ENCODE measurements around the gene ERVH48-1.
"Not testable (repeated sequence)": the region's sequence is repeated elsewhere in the genome, so short reads cannot be mapped to it uniquely, and the experiment has no call there.

ERVH48-1 gene

DNA sequence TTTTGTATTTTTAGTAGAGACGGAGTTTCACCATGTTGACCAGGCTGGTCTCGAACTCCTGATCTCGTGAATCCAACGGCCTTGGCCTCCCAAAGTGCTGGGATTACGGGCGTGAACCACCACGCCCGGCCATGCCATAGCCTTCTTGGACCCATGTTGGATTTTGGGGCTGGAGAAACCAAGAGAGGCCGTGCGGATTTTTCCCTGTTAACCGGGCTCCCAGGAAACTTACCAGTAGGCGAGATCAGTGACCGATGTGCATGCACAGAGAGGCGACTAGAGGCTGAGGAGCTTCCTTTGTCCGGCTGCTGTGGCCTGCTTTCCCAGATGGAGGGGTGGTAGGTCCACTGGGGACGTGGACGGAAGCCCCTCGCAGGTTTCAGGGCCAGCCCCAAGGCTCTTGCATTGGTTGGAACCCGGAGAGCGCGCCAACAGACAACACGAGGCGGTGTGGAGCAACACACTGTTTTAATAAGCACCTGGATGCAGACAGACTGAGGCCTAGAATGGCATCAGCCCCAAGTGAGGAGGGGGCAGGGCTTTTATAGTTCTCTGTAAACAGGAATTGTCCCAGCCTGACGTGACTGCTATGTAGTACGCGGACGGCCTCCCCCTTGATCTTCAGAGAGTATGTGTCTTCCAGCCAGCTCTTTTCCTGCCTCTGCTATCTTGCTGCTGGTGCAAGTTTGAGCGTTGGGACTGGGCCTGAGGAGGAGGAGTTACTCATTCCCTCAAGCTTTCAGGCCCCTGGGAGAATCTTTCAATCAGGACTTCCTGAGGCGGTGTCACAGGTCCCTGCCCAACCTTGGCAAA is at the start of gene ERVH48-1:
Gene ERVH48-1, minus strand, starts transcription at position 517 of the 813 bp plus-strand sequence. CDS start 6,624 bp downstream, outside the sequence.
- no peak for DNase-seq

DNA sequence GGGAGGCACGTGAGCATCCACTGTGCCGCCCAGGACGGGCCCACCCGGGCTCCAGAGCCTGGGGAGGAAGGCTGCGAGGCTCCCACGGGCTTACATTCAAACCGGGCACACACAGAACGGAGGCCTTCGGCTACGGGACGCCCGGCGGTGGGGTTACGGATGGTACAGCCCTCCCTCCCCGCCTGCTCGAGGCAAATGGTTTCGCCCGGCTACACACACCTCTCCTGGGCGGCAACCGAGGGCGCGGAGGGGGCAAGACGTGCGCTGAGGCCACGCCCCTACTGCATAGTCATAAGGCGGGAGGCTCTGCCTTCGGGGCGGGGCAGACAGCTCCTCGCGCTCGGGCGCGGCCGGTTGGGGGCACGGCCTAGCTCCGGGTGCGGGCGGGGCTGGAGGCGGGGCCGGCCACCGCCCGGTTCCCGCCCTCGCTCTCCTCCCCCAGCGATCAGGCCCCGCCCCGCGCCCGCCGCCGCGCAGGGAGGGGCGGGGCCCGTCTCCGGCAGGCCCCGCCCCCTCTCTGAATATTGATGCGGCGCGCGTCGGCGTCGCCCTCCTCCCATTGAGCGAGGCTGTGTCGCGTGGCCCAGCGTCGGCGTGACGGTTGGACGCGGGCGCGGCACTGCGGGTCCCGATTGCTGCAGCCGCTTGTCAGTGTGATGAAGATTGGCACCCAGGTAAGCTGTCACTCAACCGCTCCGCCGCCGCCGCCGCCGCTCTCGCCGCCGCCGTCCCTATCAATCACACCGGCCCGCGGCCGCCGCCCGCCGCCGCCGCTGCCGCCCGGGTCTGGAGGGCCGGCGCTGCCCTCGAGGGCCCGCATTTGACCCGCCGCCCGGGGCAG is 48.8 kb upstream of the ERVH48-1 start, which contains the start of gene PKNOX1:
Gene PKNOX1, plus strand, starts transcription at position 572 of the 841 bp plus-strand sequence. CDS start 29,820 bp downstream, outside the sequence.
- DNase-seq = peak; percentile 97

DNA sequence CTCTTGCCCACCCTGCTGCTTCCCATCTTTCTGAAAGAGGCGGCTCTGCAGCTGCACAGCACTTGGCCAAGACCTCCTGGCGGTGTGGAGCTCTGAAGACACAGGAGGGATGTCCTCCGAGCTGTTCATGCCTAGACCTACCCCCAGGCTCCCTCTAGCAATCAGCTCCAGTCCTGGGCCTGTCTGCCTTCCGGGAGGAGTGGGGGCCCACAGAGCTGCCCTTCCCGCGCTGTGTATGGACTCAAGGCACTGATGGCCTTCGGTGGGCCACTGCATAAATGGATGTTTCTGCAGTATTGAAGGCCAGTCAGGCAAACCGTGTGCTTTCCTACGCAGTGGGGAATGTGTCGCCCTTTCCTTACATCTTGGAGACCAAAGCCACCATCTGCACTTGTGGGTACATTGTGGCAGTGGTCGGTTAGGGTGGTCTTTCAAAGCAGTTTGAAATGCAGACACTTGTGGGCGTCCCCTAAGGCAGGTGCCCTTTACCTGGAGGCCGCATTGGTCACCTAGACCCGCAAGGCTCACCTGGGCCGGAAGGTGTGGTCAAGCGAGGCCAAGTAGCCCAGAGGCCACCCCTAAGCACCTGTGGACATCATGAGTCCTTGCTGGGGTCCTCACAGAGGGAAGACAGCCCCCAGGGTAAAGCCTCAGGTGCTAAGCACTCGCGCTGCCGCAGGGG is 48.0 kb upstream of the ERVH48-1 start:
- DNase-seq = no peak

DNA sequence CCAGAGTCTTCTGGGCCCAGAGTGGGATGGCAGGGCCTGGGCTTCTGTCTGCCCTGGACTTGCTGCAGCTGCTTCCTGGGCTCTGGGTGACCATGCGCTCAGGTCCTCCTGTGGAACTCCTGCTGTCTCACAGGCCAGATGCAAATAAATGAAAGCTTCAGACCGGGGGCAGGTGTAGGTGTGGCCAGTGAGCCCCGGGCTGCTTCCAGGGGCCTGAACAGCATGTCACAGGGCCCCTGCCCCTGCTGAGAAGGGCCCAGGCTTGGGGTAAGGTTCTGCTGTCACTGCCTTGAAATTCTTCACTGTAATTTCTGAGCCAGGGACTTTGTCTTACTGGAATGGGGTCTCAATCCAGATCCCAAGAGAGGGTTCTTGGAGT is 46.5 kb upstream of the ERVH48-1 start:
- no peak for DNase-seq

DNA sequence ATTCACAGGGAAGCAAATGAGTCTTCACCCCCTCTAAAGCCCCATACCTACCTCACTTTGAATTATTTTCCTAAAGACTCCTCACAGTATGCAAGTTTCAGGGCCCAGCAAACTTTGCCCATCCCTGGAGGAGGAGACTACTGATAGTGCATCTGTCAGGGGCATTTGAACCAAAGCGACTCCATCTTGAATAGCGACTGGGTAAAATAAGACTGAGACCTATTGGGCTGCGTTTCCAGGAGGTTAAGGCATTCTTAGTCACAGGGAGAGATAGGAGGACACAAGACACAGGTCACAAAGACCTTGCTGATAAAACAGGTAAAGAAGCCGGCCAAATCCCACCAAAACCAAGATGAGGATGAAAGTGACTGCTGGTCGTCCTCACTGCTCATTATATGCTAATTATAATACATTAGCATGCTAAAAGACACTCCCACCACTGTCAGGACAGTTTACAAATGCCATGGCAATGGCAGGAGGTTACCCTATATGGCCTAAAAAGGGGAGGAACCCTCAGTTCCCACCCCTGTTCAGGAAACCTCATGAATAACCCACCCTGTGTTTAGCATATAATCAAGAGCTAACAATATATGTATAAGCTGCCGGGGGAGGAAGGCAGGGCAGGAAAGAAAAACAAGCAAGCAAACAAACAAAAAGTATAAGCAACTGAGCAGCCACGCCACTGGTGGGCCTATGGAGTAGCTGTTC is 45.7 kb upstream of the ERVH48-1 start:
- DNase-seq = no peak

DNA sequence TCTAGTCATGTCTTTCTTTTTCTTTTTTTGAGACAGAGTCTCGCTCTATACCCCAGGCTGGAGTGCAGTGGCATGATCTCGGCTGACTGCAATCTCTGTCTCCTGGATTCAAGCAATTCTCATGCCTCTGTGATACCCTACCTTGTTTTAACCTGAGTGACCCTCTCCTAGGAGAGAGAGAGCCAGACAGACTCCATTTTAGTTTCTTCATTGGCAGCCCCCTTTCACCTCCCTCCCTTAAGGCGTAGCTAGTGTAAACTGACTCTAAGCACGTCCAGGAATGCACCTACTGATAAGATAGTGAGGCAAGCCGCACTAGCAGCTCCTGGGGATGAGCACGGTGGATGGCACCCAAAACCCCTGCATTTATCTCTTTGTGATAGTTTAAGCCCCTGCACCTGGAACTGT is 43.8 kb upstream of the ERVH48-1 start:
- DNase-seq = no peak

DNA sequence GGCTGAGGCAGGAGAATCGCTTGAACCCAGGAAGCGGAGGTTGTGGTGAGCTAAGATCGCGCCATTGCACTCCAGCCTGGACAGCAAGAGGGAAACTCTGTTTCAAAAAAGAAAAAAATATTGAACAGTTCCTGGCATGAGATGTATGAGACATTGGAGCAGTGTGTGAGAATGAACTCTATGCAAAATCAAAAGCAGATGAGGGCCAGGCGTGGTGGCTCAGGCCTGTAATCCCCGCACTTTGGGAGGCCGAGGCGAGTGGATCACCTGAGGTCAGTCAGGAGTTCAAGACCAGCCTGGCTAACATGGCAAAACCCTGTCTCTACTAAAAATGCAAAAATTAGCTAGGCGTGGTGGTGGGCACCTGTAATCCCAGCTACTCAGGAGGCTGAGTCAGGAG is 42.2 kb upstream of the ERVH48-1 start:
- DNase-seq = not testable (repeated sequence)

DNA sequence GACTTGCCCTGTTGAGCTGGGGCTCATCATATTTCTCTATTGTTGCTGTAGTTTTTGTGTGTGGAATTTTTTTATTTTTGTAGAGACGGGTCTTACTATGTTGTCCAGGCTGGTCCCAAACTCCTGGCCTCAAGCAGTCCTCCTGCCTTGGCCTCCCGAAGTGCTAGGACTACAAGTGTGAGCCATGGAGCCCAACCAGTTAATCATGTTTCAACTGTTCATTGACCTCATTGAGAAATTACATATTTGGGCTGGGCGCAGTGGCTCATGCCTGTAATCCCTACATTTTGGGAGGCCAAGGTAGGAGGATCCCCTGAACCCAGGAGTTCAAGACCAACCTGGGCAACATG is 39.8 kb upstream of the ERVH48-1 start:
- DNase-seq = no peak

DNA sequence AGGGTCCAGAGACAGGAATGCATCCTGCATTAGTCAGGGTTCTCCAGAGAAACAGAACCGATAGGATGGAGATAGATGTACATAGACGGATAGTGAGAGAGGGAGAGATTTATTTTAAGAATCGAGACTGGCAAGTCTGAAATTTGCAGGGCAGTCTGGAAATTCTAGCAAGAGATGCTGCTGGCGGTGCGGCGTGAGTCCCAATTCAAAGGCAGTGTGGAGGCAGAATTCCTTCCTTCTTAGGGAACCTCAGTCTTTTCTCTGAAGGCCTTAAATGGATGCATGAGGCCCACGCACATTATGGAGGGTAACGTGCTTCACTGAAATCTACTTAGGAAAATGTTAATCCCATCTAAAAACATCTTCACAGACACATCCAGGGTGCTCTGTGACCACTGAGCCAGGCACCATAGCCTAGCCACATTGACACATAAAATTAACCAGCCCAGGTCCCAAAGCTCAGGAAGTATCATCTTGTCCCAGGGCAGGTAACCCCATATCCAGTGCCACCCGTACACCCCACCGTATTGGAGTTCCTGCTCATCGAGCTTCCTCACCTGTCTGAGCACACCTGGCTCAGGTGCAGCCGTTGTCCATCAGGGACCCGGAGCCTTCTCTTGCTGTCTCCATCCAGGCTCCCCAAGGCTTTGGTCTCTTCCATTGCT is 39.2 kb upstream of the ERVH48-1 start:
- no peak for DNase-seq

DNA sequence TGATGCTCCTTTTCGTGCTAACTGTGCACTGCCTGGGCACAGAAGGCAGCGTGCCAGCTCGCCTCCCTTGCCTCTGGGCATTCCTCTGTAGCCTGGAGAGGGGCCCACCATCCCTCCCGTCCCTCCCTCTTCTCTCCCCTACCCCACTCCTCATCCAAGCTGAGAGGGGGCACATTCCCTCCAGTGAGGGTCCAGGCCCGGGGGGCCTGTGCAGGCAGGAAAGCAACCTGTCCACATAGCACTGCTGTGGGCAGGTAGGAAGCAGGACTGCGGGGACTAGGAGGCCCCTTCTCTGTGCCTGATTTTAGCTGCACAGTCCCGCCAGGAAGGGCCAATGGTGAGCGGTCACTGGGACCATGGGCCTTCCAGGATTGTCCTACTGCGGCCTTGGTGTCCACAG is 38.7 kb upstream of the ERVH48-1 start:
- no peak for DNase-seq

DNA sequence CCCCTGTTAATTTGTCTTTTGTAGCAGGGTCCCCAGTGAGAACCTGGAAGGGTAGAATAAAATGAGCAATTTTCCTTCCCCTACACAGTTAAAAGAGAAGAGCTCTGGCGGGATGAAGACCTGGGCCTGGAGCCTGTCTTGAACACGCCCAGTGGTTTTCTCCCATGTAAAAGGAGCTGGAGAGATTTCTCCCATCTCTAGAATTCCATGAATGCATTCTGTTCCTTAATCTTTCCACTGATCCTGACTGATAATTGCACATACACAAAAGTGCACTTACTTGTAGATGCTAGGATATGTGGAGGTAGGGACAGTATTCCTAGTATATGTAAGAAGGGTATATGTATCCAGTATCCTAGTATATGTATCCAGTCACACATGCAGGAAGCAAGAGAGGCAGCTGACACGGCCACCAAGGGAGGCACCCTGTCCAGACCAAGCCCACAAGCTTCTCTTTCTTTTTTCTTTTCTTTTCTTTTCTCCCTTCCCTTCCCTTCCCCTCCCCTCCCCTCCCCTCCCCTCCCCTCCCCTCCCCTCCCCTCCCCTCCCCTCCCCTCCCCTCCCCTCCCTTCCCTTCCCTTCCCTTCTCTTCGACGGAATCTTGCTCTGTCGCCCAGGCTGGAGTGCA is 37.1 kb upstream of the ERVH48-1 start:
- DNase-seq = no peak

DNA sequence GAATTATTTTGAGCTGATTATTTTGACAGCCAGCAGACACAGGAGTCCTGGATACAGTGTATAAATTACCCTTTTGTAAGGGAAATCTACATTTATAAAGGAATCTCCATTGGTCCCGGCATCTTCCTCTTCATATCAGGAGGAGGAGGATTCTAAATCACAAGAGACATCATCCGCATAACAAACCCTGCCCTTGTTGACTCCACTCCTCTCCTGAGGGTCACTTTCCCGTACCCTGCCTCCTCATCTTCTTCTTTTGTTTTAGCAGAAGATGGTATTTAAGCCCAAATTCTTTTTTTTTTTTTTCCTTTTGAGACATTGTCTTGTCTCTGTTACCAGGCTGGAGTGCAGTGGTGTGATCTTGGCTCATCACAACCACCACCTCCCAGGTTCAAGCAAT is 34.3 kb upstream of the ERVH48-1 start:
- no peak for DNase-seq

DNA sequence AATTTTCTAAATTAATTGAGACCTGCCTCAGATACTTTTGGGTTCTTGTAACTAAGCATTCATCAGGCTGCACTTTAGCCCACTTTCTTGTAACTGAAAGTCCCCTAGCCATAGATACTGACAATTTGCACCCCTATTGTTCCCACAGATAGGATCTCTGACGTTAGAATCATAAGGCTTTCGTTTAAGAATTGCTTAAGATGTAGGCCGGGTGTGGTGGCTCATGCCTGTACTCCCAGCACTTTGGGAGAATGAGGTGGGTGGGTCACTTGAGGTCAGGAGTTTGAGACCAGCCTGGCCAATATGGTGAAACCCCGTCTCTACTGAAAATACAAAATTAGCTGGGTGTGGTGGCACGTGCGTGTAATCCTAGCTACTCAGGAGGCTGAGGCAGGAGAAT is 32.7 kb upstream of the ERVH48-1 start:
- DNase-seq = not testable (repeated sequence)

DNA sequence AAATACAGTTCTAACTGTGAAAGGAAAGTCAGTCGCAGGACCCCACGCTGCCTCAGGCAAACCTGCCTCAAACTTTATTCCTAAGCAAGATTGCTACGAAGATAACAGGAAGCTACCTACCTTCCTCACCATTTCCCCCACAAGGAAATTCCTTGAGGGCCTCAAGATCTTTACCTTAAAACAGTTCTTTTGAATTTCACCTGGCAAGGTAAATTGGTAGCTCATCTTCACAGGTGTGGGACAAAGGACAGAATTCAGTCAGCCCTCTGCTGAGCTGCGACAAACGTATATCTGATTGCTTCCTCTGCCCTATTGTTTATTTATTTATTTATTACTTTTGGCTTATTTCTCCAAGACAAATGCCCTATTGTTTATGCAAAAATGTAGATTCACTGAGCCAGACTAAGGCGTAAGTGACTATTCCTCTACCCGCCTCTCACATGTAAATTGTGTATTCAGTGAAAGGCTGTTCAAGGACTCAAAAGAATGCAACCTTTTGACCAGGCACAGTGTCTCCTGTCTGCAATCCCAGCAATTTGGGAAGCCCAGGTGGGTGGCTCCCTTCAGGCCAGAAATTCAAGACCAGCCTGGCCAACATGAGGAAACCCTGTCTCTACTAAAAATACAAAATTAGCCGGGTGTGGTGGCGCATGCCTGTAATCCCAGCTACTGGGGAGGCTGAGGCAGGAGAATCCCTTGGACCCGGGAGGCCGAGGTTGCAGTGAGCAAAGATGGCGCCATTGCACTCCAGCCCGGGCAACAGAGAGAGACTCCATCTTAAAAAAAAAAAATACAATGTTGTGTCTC is 31.6 kb upstream of the ERVH48-1 start:
- peak; percentile 13 for DNase-seq

DNA sequence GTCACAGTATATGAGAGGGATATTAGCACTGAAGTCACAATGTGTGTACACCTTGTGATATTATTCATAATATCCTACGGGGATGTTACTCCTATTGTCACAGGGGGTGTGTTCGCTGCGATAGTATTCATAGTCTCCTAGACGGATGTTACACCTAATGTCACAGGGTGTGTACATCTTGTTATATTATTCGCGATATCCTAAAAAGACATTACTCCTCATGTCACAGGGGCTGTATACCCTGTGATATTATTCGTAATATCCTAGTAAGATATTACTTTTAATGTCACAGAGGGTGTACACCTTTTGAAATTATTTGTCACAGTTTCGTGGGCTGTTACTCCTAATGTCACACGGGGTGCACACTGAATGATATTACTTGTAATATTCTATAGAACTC is 25.8 kb upstream of the ERVH48-1 start:
- DNase-seq = not testable (repeated sequence)

DNA sequence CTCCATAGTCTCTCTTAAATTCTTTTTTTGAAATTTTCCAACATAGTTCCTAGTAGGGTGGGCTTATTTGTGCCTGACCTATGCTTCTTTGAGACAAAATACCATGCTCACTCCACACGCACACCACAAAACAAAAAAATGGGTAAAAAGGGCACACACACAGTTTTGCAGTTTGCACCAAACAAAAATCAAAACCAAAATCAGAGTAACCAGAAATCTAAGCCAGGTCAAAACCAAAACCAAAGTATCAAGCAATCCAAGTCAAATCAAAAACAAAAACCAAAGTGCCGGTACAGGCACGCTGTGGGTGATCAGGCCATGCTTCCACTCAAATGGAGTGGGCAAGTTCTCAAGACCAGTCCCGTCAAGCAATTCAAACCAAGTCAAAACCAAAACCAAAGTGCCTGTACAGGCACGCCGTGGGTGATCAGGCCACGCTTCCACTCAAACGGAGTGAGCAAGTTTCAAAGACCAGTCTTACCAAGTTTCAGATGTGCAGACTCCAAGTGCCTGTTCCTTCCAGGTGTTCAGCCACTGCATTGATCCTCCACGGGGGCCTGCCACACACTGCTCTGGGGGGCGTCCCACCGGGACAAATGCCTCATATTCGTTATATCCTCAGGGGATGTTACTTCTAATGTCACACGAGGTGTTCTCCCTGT is 23.8 kb upstream of the ERVH48-1 start:
- DNase-seq = not testable (repeated sequence)

DNA sequence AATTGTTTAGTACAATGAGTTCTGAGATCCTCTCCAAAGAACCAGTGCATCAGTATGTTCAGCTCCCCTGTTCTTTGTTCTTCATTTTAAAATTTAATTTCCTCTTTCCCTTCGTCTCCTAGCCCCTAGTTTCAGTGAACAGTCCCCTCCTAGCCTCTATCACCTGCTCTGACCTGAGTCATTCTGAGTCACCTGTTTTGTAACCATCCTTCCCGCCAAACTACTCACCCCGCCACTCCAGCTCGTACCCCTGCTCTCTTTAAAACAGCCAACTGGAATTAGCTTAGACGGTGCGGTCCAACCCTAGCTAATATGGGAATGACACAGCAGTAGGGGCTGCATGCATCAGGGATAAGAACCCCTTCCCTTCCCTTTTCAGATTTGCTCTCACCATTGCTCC is 16.8 kb upstream of the ERVH48-1 start:
- DNase-seq = no peak

DNA sequence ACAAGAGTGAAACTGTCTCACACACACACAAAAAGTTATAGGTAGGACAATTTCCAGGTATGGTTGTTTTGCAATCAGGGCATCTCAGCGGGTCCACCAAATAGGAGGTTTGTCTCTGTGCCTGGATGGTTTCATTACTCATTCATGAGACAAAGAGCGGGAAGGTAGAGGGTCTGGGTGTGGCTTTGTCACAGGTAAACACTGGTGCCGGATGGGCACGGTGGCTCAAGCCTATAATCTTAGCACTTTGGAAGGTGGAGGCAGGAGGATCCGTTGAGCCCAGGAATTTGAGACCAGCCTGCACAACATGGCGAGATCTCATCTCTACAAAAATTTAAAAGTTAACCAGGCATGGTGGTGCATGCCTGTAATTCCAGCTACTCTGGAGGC is 16.3 kb upstream of the ERVH48-1 start:
- no peak for DNase-seq

DNA sequence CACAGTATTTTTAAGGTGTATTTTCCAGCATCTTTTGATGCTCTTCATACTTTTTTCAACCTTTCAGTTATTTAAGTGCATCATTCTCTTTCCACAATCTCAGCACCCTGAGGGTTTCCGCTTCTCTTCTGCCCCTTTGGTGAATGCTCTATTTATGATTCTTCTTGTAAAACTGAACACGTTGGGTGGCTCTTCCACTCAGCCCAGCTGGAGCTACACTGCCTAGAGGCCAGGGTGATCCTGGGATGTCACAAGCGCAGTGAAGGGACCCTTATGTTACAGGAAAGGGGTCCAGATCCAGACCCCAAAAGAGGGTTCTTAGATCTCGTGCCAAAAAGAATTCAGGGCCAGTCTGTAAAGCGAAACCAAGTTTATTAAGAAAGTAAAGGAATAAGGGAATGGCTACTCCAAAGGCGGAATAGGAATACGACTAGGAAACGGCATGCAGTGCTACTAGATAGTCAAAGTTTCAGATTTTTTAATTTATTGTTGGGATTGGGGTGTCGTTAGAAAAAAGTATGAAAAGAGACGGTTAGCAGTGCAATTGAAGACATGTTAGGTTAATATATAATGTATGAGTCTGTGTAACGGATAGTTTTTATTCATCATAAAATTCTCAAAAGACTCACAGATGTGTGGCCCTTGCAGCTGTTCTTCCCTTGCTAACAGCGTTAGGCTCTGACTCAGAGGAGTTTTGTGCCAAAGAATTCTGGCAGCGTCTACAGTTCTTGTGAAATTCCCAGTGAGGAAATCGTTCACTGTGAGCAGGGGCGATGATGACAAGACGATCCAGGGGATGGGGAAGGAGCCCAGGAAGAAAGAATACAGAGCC is 14.4 kb upstream of the ERVH48-1 start:
- DNase-seq = peak; percentile 63
